Frontal cortex (tissue), 4 donors: ENCODE results near the gene ESPN. TPM values are rescaled to one million over a fixed set of nuclear protein-coding genes. Genes with fewer than 3 reads are reported as not detected.
"Not testable (repeated sequence)": the region's sequence is repeated elsewhere in the genome, so short reads cannot be mapped to it uniquely, and the experiment has no call there.

Experiments used
- DNase-seq, 2 donors: peaks; one replicate each; pipeline ENCODE4 v3.0.0; 2012; ENCODE audit warnings: low spot score in 2 of 2
- FAIRE-seq: peaks from 2 replicates; lab custom pipeline; 2012; peaks lifted over from hg19 to GRCh38; lab: Jason Lieb, UNC
- total RNA-seq: library from RNA; depleted of rRNA; stranded (reverse); fragments of >200 nt; gene quantifications from one replicate; pipeline ENCODE4 v1.2.3, GENCODE V29; 2014
- donor health status: control.
- donor health status: control.
- donor health status: control.

The ESPN gene
- total RNA-seq, 1 donor from 2014 or later: not detected

DNA sequence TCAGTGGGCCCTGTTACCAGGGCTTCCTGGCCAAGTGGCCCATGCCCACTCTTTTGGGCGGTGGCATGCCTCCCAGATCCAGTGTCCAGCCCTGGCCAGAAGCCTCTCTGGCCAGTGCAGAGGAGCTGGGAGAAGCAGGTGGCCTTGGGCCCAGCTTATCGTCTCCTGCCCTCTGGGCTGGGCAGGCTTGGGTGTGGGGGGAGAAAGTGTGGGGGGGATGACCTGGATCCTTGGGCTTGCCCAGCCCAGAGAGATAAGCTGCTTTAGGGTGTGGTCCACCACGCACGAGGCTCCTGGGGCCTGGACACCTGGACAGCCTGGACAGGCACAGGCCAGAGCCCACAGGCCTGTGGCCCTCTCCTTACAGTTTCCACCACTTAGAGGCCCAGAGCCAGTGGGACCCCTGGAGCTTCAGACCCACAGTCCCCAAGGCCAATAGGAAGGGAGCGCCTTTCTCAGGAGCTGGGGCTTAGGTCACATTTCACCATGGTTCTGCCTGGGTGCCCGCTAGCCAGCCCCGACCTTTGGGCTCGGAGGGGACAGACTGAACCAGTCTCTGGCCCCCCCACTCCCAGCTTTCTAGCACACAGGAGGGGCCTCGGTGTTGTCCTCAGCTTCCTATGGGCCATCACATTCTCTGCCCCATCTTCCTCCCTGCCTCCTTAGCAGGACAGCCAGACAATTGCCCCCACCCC lies 1.8 kb downstream of the ESPN start:
- no peak for DNase-seq

DNA sequence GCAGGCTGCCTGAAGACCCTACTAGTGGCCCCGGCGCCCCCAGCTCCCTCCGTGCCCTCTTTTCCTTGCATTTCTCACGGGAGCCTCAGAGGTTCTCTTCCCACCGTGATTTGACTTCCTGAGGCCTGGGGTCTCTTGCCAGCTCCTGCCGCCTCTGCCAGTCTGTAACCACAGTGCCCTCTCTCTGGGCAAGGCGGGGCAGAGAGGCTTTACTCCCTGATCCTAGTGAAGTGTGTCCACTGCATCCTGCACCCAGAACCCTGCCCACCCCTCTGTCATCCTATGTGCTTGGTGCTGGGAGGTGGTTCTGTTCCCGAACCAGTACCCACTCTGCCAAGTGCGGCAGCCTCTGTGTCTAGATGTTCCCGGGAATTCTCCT lies 2.4 kb downstream of the ESPN start:
- DNase-seq (no peak), FAIRE-seq (no peak)

More for the DNA sequence above, 1.8 kb downstream of the ESPN start:
- FAIRE-seq: no peak

- FAIRE-seq (no peak), DNase-seq (no peak)
Measured at GRCh38 chr1:6427441-6428390, 3.1 kb downstream of the ESPN start.

DNA sequence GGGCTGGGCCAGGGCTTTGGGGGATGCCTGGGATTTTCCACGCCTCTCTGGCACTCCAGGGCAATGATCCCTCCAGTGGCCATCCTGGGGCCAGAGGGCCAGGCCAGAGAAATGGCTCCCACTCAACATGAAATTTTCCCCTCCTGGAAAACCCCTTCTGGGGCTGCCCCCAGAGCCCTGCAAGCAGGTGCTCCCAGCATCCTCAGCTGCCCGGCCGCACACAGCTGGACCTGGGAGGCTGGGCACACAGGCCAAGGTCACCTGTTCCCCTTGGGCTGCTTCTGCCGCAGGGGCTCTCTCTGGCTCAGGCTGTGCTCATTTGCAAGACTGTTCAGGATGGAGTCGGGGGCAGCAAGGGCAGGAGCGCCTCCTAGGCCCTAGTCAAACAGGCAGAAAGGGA lies 3.9 kb downstream of the ESPN start:
- DNase-seq, FAIRE-seq: not testable (repeated sequence)

- FAIRE-seq, DNase-seq: not testable (repeated sequence)
Measured at GRCh38 chr1:6429660-6430411, 5.3 kb downstream of the ESPN start.

DNA sequence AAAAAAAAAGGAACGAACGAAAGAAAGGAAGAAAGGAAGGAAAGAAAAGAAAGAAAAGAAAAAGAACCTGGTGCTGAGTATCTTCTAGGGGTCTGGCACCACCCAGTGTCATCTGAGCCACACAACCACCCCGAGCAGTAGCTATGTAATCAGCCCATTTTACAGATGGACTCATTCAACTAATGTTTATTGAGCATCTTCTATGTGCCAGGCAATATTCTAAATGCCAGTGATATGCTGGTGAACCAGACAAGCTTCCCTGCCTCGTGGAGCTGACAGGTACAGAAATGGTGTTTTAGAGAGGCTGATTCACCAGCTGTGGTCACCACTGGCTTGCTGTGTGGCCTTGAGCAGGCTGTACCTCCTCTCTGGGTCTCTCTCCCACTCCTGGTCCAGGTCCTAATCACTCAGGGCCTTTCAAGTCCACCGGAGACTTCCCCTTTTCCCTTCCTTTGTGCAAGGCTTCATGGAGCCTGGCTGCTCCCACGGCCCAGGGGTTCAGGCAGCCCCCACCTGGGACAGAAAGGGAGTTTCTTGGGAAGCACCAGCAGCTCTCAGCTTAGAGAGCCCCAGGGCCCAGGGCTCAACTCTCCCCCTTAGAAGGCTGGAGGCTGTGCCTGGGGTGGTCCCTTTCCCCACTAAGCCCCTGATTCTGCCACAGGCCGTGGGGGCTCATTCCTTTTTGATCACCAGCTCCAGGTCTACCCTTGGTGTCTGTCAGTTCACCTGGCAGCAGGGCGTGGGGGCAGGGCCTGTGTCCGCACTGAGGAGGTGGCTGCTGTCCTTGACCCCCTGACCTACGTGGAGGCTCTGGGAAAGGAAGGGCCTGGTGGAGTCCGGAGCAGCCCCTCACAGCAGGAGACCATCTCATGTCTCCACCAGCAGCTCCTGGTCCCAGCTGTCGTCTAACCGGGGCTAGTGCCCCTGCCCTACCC lies 7.3 kb downstream of the ESPN start:
- FAIRE-seq, DNase-seq: not testable (repeated sequence)

DNA sequence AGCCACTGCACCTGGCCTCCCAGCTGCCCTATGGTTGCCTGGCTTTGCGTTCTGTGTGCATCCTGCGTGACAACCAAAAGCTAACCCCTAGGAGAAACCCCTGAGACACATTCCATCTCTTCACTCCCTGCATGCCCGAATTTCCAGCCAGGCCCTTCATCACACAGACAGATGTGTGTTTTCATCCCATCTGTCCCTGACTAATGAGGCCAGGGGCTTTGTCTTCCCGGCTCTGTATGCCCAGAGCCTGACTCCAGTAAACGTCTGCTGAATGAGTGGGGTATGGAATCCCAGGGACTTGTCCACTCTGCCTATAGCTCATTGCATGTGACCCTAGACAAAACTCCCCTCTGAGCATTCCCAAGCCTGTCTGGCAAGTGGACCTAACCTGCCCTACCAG lies 9.6 kb downstream of the ESPN start:
- DNase-seq: no peak
- FAIRE-seq: no peak

DNA sequence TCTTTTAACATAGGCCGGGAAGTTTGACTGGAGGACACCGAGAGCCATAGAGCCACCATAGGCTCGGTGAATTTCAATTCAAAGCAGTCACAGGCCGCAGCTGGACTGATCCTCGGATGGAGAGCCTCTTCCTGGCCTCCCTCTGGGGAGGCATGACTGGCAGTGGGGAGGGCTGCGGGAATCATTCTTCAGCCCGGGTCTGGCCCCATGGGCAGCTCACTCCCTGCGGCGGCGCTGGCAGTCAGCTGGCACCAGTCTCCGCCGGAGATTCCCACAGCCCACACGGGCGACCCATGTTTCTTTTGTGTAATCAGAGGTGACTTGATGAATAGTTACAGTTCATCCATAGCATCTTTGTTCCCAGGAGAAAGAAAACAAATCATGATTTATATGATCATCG lies 10.6 kb downstream of the ESPN start:
- no peak for DNase-seq
- no peak for FAIRE-seq

DNA sequence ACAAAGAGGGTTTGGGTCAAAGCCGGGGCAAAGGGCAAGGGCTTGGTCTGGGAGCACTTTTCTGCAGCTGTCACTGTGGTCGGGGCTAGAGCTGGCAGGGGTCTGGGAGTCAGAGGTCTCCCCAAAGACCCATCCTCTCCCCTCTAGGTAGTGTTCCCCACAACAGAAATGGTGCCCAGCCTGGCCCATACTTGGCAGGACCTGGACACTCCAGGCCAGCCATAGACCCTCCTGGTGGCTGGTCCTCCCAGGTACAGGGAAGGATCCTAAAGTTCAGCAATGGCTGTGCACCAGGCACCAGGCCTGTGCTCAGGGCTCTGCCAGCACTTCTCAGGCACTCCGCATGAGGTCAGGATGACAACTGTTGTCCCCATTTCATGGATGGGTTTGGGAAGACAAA lies 11.0 kb downstream of the ESPN start:
- DNase-seq (no peak), FAIRE-seq (no peak)

DNA sequence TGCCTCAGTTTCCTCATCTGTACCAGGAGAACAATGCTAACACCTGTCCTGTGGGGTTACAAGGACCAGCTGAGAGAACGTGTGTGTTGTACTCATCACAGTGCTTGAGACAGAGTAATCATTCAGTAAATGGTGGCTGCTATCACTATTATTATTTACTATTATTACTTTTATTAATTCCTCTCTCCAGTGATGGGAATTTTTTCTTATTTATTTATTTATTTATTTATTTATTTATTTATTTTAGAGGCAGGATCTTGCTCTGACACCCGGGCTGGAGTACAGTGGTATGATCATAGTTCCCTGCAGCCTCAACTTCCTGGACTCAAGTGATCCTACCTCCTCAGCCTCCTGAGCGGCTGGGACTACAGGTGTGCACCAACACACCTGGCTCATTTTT lies 11.7 kb downstream of the ESPN start:
- DNase-seq, FAIRE-seq: not testable (repeated sequence)

DNA sequence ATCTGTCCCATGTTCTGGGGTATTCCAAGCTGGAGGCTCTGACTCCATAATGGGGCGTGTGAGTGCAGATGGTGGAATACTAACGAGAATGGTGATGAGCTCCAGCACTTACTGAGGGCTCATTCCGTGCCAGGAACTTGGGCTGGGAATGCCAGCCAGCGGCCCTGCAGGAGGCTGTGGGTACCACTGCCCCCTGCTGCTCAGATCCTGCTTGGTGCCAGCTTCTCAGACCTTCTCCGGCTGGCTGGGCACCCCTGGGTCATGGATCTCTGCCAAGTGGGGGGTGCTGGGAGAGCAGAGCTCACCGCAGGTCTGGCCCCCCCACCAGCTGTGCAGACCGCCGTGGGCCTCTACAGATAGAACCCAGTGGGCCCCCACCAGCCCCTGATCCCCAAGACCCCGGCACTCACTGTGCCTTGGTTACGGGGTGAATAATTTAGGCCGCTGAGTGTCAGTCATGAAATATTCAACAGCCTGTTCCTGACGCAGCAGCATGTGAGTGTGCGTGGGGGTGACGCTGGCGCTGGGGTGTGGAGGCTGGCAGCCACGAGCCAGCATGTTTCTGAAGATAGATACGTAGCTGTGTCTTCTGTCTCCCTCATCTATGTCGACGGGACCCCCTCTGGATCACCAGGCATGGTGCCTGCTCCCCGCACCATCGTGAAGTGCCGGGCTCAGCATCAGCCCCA lies 12.6 kb downstream of the ESPN start:
- not testable (repeated sequence) for DNase-seq, FAIRE-seq

DNA sequence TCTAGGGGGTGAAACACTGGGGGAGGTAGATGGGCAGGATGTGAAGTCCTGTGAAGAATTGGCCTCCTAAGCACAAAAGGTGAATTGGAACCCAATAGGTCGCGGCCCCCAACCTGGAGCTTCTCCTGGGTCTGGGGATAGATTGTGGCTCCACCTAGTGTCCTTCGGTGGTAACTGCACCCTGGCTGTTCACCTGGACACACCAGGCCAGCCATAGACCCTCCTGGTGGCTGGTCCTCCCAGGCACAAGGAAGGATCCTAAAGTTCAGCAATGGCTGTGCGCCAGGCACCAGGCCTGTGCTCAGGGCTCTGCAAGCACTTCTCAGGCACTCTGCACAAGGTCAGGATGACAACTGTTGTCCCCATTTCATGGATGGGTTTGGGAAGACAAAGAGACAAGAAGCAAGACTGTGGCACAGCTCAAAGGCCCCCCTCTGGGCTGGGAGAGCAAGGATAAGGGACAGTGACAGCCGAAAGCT lies 13.5 kb downstream of the ESPN start:
- DNase-seq: peak in 1 of 2 donors; percentile 85
- no peak for FAIRE-seq

- FAIRE-seq (no peak), DNase-seq (no peak)
Measured at GRCh38 chr1:6440198-6441126, 15.9 kb downstream of the ESPN start.

DNA sequence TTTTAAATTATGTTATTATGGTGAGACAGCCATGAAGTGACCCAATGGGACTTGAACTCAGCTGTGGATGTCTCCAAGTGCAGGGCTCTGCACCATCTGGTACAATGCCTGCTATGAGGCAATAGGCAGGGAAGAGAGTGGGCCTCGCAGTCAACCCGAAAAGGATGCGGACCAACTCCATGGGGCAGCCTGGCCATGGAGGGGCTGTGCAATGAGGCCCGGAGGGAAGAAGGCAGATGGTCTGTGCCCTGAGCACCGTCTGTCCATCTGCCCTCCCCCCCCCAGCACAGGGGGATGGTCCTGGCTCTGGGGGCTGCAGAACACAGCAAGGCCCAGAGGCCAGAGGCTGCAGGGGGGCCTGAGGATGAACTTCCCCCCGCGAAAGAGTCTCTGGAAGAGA lies 17.0 kb downstream of the ESPN start:
- FAIRE-seq: no peak
- no peak for DNase-seq

DNA sequence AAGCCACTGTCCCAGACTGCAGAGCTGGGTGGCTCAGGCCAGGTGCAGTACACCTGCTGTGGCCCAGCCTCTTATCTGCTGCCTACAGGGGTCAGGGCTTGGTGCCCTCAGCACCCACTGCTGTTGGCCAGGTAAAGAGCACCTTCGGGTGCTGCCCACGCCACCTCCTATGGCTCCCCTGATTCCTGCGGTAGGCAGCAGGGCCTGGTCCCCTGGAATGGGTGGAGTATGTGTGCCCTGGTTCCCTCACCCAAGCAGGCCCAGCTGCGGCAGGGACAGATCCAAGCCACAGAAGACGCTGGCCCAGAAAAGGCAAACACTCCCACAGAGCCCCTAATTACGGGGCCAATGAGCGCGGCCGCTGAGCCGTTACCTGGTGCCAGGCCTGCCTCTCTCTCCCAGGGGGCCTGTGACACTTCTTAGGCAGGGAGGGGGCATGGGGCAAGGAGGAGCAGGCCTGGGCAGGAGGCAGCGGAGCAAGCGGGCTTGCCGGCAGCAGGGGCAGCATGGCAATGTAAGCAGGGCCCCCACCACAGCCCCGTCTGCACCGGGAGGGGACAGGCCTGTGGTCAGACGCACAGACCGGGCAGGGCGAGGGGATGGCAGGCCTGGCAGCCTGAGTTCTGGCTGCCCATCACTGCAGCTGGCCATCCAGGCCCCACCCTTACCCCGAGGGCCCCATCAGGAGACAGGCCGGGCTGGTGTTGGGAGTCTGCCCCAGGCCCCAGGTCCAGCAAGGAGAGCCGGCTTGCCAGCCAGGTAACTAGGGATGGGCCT lies 19.0 kb downstream of the ESPN start:
- DNase-seq (no peak), FAIRE-seq (no peak)

GRCh38 chr1:6444377-6444776 lies 19.8 kb downstream of the ESPN start:
- DNase-seq (no peak), FAIRE-seq (no peak)
